H1 (cell line): Measurements from ENCODE around the gene GIGYF2. TPM values are rescaled to one million over a fixed set of nuclear protein-coding genes. Genes with fewer than 3 reads are reported as not detected.

Experiments
- CTCF ChIA-PET: fragments of 300-600 bp; sonication (Branson Sonifier 250); formaldehyde crosslinking; loops from one replicate; lab custom pipeline; 2021; ENCODE audit not compliant: partially characterized antibody; lab: Charles Lee
- POLR2A ChIA-PET: fragments of 300-600 bp; sonication (Branson Sonifier 250); formaldehyde crosslinking; loops from one replicate; lab custom pipeline; 2021; ENCODE audit warnings: inconsistent platforms; ENCODE audit not compliant: partially characterized antibody; lab: Charles Lee
- DNase-seq, 2 experiments: peaks; one replicate each; pipeline versions ENCODE4 v3.0.0 to v3.0.0-alpha.2; 2010 to 2022; ENCODE audit warnings: low spot score in 2 of 2, low read depth in 1 of 2, mixed read lengths in 1 of 2
- FAIRE-seq: peaks from 2 replicates; lab custom pipeline; 2011; peaks lifted over from hg19 to GRCh38; lab: Jason Lieb, UNC
- H2AFZ ChIP-seq: 2 replicates; pipeline ENCODE4 v1.8.1; 2012; ENCODE audit warnings: low read length, inconsistent platforms
- H2AK5ac ChIP-seq: 2 replicates; pipeline ENCODE4 v1.6.1; 2013; ENCODE audit warnings: low read depth, low read length
- H2BK120ac ChIP-seq: replicated peaks from 2 replicates; pipeline ENCODE3; 2013; ENCODE audit warnings: low read depth, low read length, inconsistent platforms
- H2BK12ac ChIP-seq: 2 replicates; pipeline ENCODE4 v1.6.1; 2013; ENCODE audit warnings: low read depth, low read length
- H2BK15ac ChIP-seq: 2 replicates; pipeline ENCODE4 v1.6.1; 2013; ENCODE audit warnings: low read length
- H2BK20ac ChIP-seq: 2 replicates; pipeline ENCODE4 v1.6.1; 2013; ENCODE audit warnings: low read length
- H2BK5ac ChIP-seq: 2 replicates; pipeline ENCODE4 v1.6.1; 2013; ENCODE audit warnings: low read depth, low read length
- H3K14ac ChIP-seq: 2 replicates; pipeline ENCODE4 v1.6.1; 2013; ENCODE audit warnings: inconsistent platforms; ENCODE audit not compliant: insufficient read length
- H3K18ac ChIP-seq: 2 replicates; pipeline ENCODE4 v1.6.1; 2013; ENCODE audit warnings: low read length; ENCODE audit errors: extremely low read depth
- H3K23ac ChIP-seq: 2 replicates; pipeline ENCODE4 v1.6.1; 2013; ENCODE audit warnings: inconsistent platforms; ENCODE audit not compliant: insufficient read length
- H3K23me2 ChIP-seq: 2 replicates; pipeline ENCODE4 v1.6.1; 2013; ENCODE audit warnings: low read depth, low read length
- H3K27ac ChIP-seq: 2 replicates; pipeline ENCODE4 v1.6.1; 2011; ENCODE audit warnings: low read depth, low read length, inconsistent platforms
- H3K27me3 ChIP-seq, 4 experiments: replicated peaks in 1 of 4; 1 replicate in 1 of 4; 2 replicates in 3 of 4; pipeline versions ENCODE4 v1.6.1 to v1.8.1; 2011 to 2013; ENCODE audit warnings: low read length in 3 of 4, mild to moderate bottlenecking in 3 of 4, inconsistent platforms in 2 of 4, mixed read lengths in 2 of 4, moderate library complexity in 1 of 4; ENCODE audit not compliant: control insufficient read depth in 3 of 4, insufficient read depth in 3 of 4; ENCODE audit errors: extremely low read depth in 1 of 4
- H3K36me3 ChIP-seq, 4 experiments: 2 replicates each; pipeline versions ENCODE4 v1.6.1 to v1.8.1; 2011 to 2013; ENCODE audit warnings: mild to moderate bottlenecking in 4 of 4, low read length in 3 of 4, moderate library complexity in 2 of 4, control low read depth in 1 of 4, inconsistent platforms in 1 of 4; ENCODE audit not compliant: insufficient read depth in 4 of 4, control insufficient read depth in 2 of 4
- H3K4ac ChIP-seq: replicated peaks from 2 replicates; pipeline ENCODE3; 2013; ENCODE audit warnings: low read length, low read depth, mixed read lengths, inconsistent platforms; ENCODE audit not compliant: insufficient read length
- H3K4me1 ChIP-seq, 4 experiments: replicated peaks in 1 of 4; 1 replicate in 1 of 4; 2 replicates in 3 of 4; pipeline versions ENCODE4 v1.6.1 to v1.8.1; 2011 to 2013; ENCODE audit warnings: low read length in 3 of 4, inconsistent platforms in 2 of 4, mixed read lengths in 1 of 4; ENCODE audit not compliant: insufficient read depth in 4 of 4, control insufficient read depth in 3 of 4
- H3K4me2 ChIP-seq, 2 experiments: 2 replicates each; pipeline versions ENCODE4 v1.6.1 to v1.8.1; 2011 to 2013; ENCODE audit warnings: low read depth in 2 of 2, low read length in 2 of 2, control low read depth in 1 of 2, inconsistent platforms in 1 of 2, mild to moderate bottlenecking in 1 of 2; ENCODE audit not compliant: insufficient read depth in 1 of 2
- H3K4me3 ChIP-seq, 4 experiments: fragments of 200-600, 300-600 bp in 1 of 4; sonication (generic), shearing (Covaris generic), sonication (Bioruptor Twin) in 1 of 4; 2 replicates each; pipeline versions ENCODE4 v1.5.1 to v1.8.1; 2011 to 2016; ENCODE audit warnings: low read length in 4 of 4, low read depth in 3 of 4, control low read depth in 2 of 4, inconsistent platforms in 2 of 4, mild to moderate bottlenecking in 2 of 4, mixed read lengths in 1 of 4, moderate library complexity in 1 of 4; ENCODE audit not compliant: insufficient read depth in 2 of 4; ENCODE audit errors: extremely low read depth in 1 of 4
- H3K56ac ChIP-seq: replicated peaks from 2 replicates; pipeline ENCODE3; 2013; ENCODE audit warnings: low read depth, mild to moderate bottlenecking, mixed read lengths, low read length, inconsistent platforms; ENCODE audit not compliant: insufficient read length
- H3K79me1 ChIP-seq: 2 replicates; pipeline ENCODE4 v1.6.1; 2013; ENCODE audit warnings: low read depth, low read length, control low read depth
- H3K79me2 ChIP-seq, 2 experiments: 2 replicates each; pipeline versions ENCODE4 v1.6.1 to v1.8.1; 2012 to 2013; ENCODE audit warnings: low read length in 2 of 2, mild to moderate bottlenecking in 2 of 2, inconsistent platforms in 1 of 2; ENCODE audit not compliant: insufficient read depth in 2 of 2, control insufficient read depth in 1 of 2
- H3K9ac ChIP-seq, 4 experiments: replicated peaks in 1 of 4; 1 replicate in 1 of 4; 2 replicates in 3 of 4; pipeline versions ENCODE4 v1.6.1 to v1.8.1; 2011 to 2013; ENCODE audit warnings: low read depth in 3 of 4, low read length in 3 of 4, control low read depth in 2 of 4, mild to moderate bottlenecking in 2 of 4, moderate library complexity in 2 of 4, inconsistent platforms in 1 of 4; ENCODE audit errors: extremely low read depth in 1 of 4
- H3K9me3 ChIP-seq, 2 experiments: 2 replicates each; pipeline versions ENCODE4 v1.6.1 to v1.8.1; 2012 to 2013; ENCODE audit warnings: mild to moderate bottlenecking in 2 of 2, moderate library complexity in 2 of 2, control low read depth in 1 of 2, inconsistent platforms in 1 of 2, low read depth in 1 of 2, low read length in 1 of 2, mixed read lengths in 1 of 2; ENCODE audit not compliant: insufficient read depth in 2 of 2
- H4K20me1 ChIP-seq, 2 experiments: replicated peaks in 1 of 2; 2 replicates each; pipeline versions ENCODE3 to v1.8.1; 2011 to 2013; ENCODE audit warnings: inconsistent platforms in 2 of 2, low read length in 2 of 2, mild to moderate bottlenecking in 1 of 2; ENCODE audit not compliant: insufficient read depth in 2 of 2, control insufficient read depth in 1 of 2
- H4K5ac ChIP-seq: 2 replicates; pipeline ENCODE4 v1.6.1; 2013; ENCODE audit warnings: low read length, low read depth, mixed read lengths, inconsistent platforms; ENCODE audit not compliant: insufficient read length
- H4K8ac ChIP-seq: 2 replicates; pipeline ENCODE4 v1.8.0; 2013; ENCODE audit warnings: mild to moderate bottlenecking, moderate library complexity, low read length, inconsistent platforms; ENCODE audit not compliant: insufficient read depth; ENCODE audit errors: extremely low read depth
- H4K91ac ChIP-seq: replicated peaks from 2 replicates; pipeline ENCODE3; 2013; ENCODE audit warnings: low read length, mixed read lengths, inconsistent platforms; ENCODE audit not compliant: insufficient read length
- BRCA1 ChIP-seq: IDR thresholded peaks from 2 replicates; pipeline ENCODE4 v1.6.1; 2012; ENCODE audit warnings: low read depth, low read length, improper control_type of control experiment
- MAFK ChIP-seq: IDR thresholded peaks from 2 replicates; pipeline ENCODE4 v1.6.1; 2012; ENCODE audit warnings: low read depth, mild to moderate bottlenecking, improper control_type of control experiment, low read length
- NANOG ChIP-seq: IDR thresholded peaks from 2 replicates; pipeline ENCODE4 v1.6.1; 2011; ENCODE audit warnings: low read length, low read depth, mild to moderate bottlenecking, inconsistent platforms; ENCODE audit not compliant: insufficient read depth, poor library complexity, severe bottlenecking
- POLR2A ChIP-seq, 2 experiments: IDR thresholded peaks; 1 replicate in 1 of 2; 2 replicates in 1 of 2; pipeline ENCODE4 v1.6.1; 2011; ENCODE audit warnings: low read depth in 2 of 2, low read length in 2 of 2, mild to moderate bottlenecking in 2 of 2; ENCODE audit errors: control extremely low read depth in 1 of 2
- RBBP5 ChIP-seq: IDR thresholded peaks from 2 replicates; pipeline ENCODE4 v1.7.1; 2012; ENCODE audit warnings: low read depth, mild to moderate bottlenecking, inconsistent platforms, low read length, moderate library complexity, borderline replicate concordance
- RFX5 ChIP-seq: IDR thresholded peaks from 2 replicates; pipeline ENCODE4 v1.6.1; 2011; ENCODE audit warnings: low read depth, low read length, improper control_type of control experiment, borderline replicate concordance
- RXRA ChIP-seq: IDR thresholded peaks from 2 replicates; pipeline ENCODE4 v1.6.1; 2011; ENCODE audit warnings: low read depth, mild to moderate bottlenecking, low read length, moderate library complexity; ENCODE audit not compliant: insufficient read depth
- SIX5 ChIP-seq: IDR thresholded peaks from 2 replicates; pipeline ENCODE4 v1.6.1; 2011; ENCODE audit warnings: mild to moderate bottlenecking, low read depth, low read length
- SP2 ChIP-seq: IDR thresholded peaks from 2 replicates; pipeline ENCODE4 v1.6.1; 2012; ENCODE audit warnings: mild to moderate bottlenecking, low read length, inconsistent platforms
- TEAD4 ChIP-seq: IDR thresholded peaks from 2 replicates; pipeline ENCODE4 v1.6.1; 2012; ENCODE audit warnings: low read depth, low read length, inconsistent platforms, mixed read lengths
- ZNF274 ChIP-seq: IDR thresholded peaks from 2 replicates; pipeline ENCODE4 v1.7.0; 2012; ENCODE audit warnings: low read length, borderline replicate concordance; ENCODE audit errors: extremely low read depth
- WGBS, 2 experiments: shearing (Covaris generic) in 1 of 2; methylation state at CpG; one replicate each; pipeline versions ENCODE4 v1.1.6 to v1.1.7; 2013 to 2015; ENCODE audit warnings: low lambda C conversion rate in 2 of 2, mixed read lengths in 2 of 2, inconsistent platforms in 1 of 2, low coverage in 1 of 2, missing lambda C conversion rate in 1 of 2; ENCODE audit not compliant: insufficient replicate concordance in 2 of 2, insufficient coverage in 1 of 2, insufficient read length in 1 of 2; ENCODE audit errors: extremely low coverage in 1 of 2, missing lambda C conversion rate in 1 of 2; 5-methylcytosine and 5-hydroxymethylcytosine counted together
- polyA plus RNA-seq, 7 experiments: library from polyadenylated mRNA; depleted of rRNA in 3 of 7; stranded (reverse) in 5 of 7; unstranded in 2 of 7; fragments of >200 nt in 5 of 7; fragments of 200-250 nt in 2 of 7; gene quantifications; 1 replicate in 5 of 7; 2 replicates in 1 of 7; 4 replicates in 1 of 7; pipeline versions ENCODE4 v1.2.1 to v1.2.3, GENCODE V29; 2011 to 2013; ENCODE audit warnings: missing spikeins in 2 of 7, mixed read lengths in 2 of 7
- total RNA-seq: library from RNA; stranded (reverse); fragmentation: NEBNext Ultra II Directional; extraction: Animal tissue kit (Norgen Biotek cat#: 25700); gene quantifications from 2 replicates; pipeline ENCODE4 v1.2.1, GENCODE V29; 2021

GIGYF2 gene
- total and polyA plus RNA-seq, 2 of the 8 experiments (the other 6 are each of a cell fraction or from before 2014, with no cell fraction given), result 22.3 to 62.0 TPM

DNA sequence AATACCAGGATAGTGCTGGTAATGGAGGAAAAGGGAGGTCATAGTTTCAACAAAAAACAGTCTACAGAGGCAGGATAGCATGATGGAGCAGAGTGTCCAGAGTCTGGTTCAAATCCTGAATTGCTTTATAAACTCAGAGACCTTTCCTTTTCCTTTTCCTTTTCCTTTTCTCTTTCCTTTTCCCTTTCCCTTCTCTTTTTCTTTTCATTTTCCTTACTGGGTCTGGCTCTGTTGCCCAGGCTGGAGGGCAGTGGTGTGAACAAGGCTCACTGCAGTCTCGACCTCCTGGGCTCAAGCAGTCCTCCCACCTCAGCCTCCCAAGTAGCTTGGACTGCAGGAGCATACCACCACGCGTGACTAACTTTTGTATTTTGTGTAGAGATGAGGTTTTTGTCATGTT, 31.7 kb downstream of the GIGYF2 start:
- WGBS, 2 experiments, result 90% methylated on average over 3 of the region's 3 CpGs; no CpG with 5 or more reads in 1 of the 2 experiments
- POLR2A ChIA-PET, result interaction anchor here (1.4 kb wide), 1 partner anchor 12 kb away, joined by 7 read pairs; no protein-coding TSS in a partner anchor
- no peak for TF ChIP-seq RXRA
- no peak for TF ChIP-seq POLR2A (IDR thresholded peaks at IDR 0.05; ENCODE audit: control extremely low read depth in 1 of 2, low read depth in 2 of 2, low read length in 2 of 2)
- no peak for TF ChIP-seq RBBP5
- TF ChIP-seq TEAD4, result no peak
- no peak for TF ChIP-seq NANOG
- TF ChIP-seq SP2, result no peak
- TF ChIP-seq SIX5, result no peak
- TF ChIP-seq BRCA1, result no peak
- no peak for TF ChIP-seq RFX5
- no peak for TF ChIP-seq ZNF274
- no peak for TF ChIP-seq MAFK

More for the DNA sequence above, 31.7 kb downstream of the GIGYF2 start:
- FAIRE-seq (no peak), DNase-seq (no peak)
- H3K9ac ChIP-seq, result no peak overlapping the region
- H2BK15ac ChIP-seq, result no peak overlapping the region
- H3K27me3 ChIP-seq, result no peaks in the 10 kb centered on the region
- H3K9me3 ChIP-seq, result no peaks in the 10 kb centered on the region
- peaks cover 0 to 52% of the 10 kb centered on the region in 2 experiments; a peak in 2 of 4 replicates for H3K79me2 ChIP-seq
- H3K4me1 ChIP-seq, result no peaks in the 10 kb centered on the region
- no peak overlapping the region for H2BK12ac ChIP-seq
- H4K20me1 ChIP-seq, result peaks cover 0 to 5% of the 10 kb centered on the region in 2 experiments
- no peak overlapping the region for H3K4ac ChIP-seq
- no peak overlapping the region for H2BK5ac ChIP-seq
- H4K91ac ChIP-seq, result no peak overlapping the region
- no peak overlapping the region for H3K14ac ChIP-seq
- H3K27ac ChIP-seq, result no peak overlapping the region
- H2AFZ ChIP-seq, result no peak overlapping the region
- H3K4me3 ChIP-seq, result no peak overlapping the region
- H2BK20ac ChIP-seq, result no peak overlapping the region
- H2AK5ac ChIP-seq, result no peak overlapping the region
- H3K23me2 ChIP-seq, result no peaks in the 10 kb centered on the region
- no peak overlapping the region for H3K18ac ChIP-seq
- H2BK120ac ChIP-seq, result no peak overlapping the region
- peaks cover 0 to 19% (median 6%) of the 10 kb centered on the region in 4 experiments; a peak in 5 of 8 replicates for H3K36me3 ChIP-seq
- CTCF ChIA-PET, result interaction anchor here (1.4 to 1.8 kb wide), 2 partner anchors 9 to 23 kb away, joined by 3 to 5 read pairs; no protein-coding TSS in a partner anchor
- no peak overlapping the region for H3K4me2 ChIP-seq
- H3K56ac ChIP-seq, result no peak overlapping the region
- no peak overlapping the region for H3K23ac ChIP-seq
- no peak overlapping the region for H4K8ac ChIP-seq
- H4K5ac ChIP-seq, result no peak overlapping the region
- peaks cover 3% of the 10 kb centered on the region; the same call in 1 of the 2 replicates for H3K79me1 ChIP-seq
